ENCODE measurements around the gene EPHB1.

EPHB1 gene

GRCh38 chr3:134807189-134807588, 12.1 kb downstream of the EPHB1 start:
- in situ Hi-C loops (cut with HindIII; ENCODE audit: low sequenced_read_pairs) = no loop called here

- in situ Hi-C loops (cut with HindIII; ENCODE audit: low sequenced_read_pairs) = no loop called here
Observed at GRCh38 chr3:134808835-134809234, 13.8 kb downstream of the EPHB1 start.

- in situ Hi-C loops (cut with HindIII; ENCODE audit: low sequenced_read_pairs) = no loop called here
Observed at GRCh38 chr3:134809427-134810051, 14.5 kb downstream of the EPHB1 start.

GRCh38 chr3:134810052-134810435, 15.0 kb downstream of the EPHB1 start:
- in situ Hi-C loops (cut with HindIII; ENCODE audit: low sequenced_read_pairs) = no loop called here

- in situ Hi-C loops (cut with HindIII; ENCODE audit: low sequenced_read_pairs) = no loop called here
Observed at GRCh38 chr3:134810850-134811249, 15.8 kb downstream of the EPHB1 start.

- in situ Hi-C loops (cut with HindIII; ENCODE audit: low sequenced_read_pairs) = no loop called here
Observed at GRCh38 chr3:134813618-134814017, 18.6 kb downstream of the EPHB1 start.

GRCh38 chr3:134815519-134815918, 20.5 kb downstream of the EPHB1 start:
- in situ Hi-C loops (cut with HindIII; ENCODE audit: low sequenced_read_pairs) = loop anchor here (5.0 kb wide), 1 partner anchor 92 kb away; no protein-coding TSS in a partner anchor

- in situ Hi-C loops (cut with HindIII; ENCODE audit: low sequenced_read_pairs) = loop anchor here (5.0 kb wide), 1 partner anchor 91 kb away; no protein-coding TSS in a partner anchor
Observed at GRCh38 chr3:134816623-134817022, 21.6 kb downstream of the EPHB1 start.

GRCh38 chr3:134817297-134817696, 22.2 kb downstream of the EPHB1 start:
- in situ Hi-C loops (cut with HindIII; ENCODE audit: low sequenced_read_pairs) = loop anchor here (5.0 kb wide), 1 partner anchor 90 kb away; no protein-coding TSS in a partner anchor

GRCh38 chr3:134820994-134821393, 25.9 kb downstream of the EPHB1 start:
- in situ Hi-C loops (cut with HindIII; ENCODE audit: low sequenced_read_pairs) = no loop called here

GRCh38 chr3:134822090-134822489, 27.0 kb downstream of the EPHB1 start:
- in situ Hi-C loops (cut with HindIII; ENCODE audit: low sequenced_read_pairs) = no loop called here

- in situ Hi-C loops (cut with HindIII; ENCODE audit: low sequenced_read_pairs) = no loop called here
Observed at GRCh38 chr3:134823679-134824078, 28.6 kb downstream of the EPHB1 start.

GRCh38 chr3:134824791-134825190, 29.7 kb downstream of the EPHB1 start:
- in situ Hi-C loops (cut with HindIII; ENCODE audit: low sequenced_read_pairs) = loop anchor here (5.0 kb wide), 1 partner anchor 58 kb away; no protein-coding TSS in a partner anchor

GRCh38 chr3:134827213-134827612, 32.2 kb downstream of the EPHB1 start:
- in situ Hi-C loops (cut with HindIII; ENCODE audit: low sequenced_read_pairs) = loop anchor here (5.0 kb wide), 1 partner anchor 55 kb away; no protein-coding TSS in a partner anchor

- in situ Hi-C loops (cut with HindIII; ENCODE audit: low sequenced_read_pairs) = loop anchor here (5.0 kb wide), 1 partner anchor 53 kb away; no protein-coding TSS in a partner anchor
Observed at GRCh38 chr3:134829721-134830120, 34.7 kb downstream of the EPHB1 start.

GRCh38 chr3:134832585-134832984, 37.5 kb downstream of the EPHB1 start:
- in situ Hi-C loops (cut with HindIII; ENCODE audit: low sequenced_read_pairs) = no loop called here

GRCh38 chr3:134833453-134834163, 38.5 kb downstream of the EPHB1 start:
- in situ Hi-C loops (cut with HindIII; ENCODE audit: low sequenced_read_pairs) = no loop called here

- in situ Hi-C loops (cut with HindIII; ENCODE audit: low sequenced_read_pairs) = no loop called here
Observed at GRCh38 chr3:134836921-134837320, 41.9 kb downstream of the EPHB1 start.

GRCh38 chr3:134838599-134838998, 43.5 kb downstream of the EPHB1 start:
- in situ Hi-C loops (cut with HindIII; ENCODE audit: low sequenced_read_pairs) = no loop called here

GRCh38 chr3:134839422-134839821, 44.4 kb downstream of the EPHB1 start:
- in situ Hi-C loops (cut with HindIII; ENCODE audit: low sequenced_read_pairs) = no loop called here

GRCh38 chr3:134839990-134840389, 44.9 kb downstream of the EPHB1 start:
- in situ Hi-C loops (cut with HindIII; ENCODE audit: low sequenced_read_pairs) = no loop called here

GRCh38 chr3:134840459-134840858, 45.4 kb downstream of the EPHB1 start:
- in situ Hi-C loops (cut with HindIII; ENCODE audit: low sequenced_read_pairs) = no loop called here

All from endothelial cell of hepatic sinusoid (primary cell).